ENCODE data around the gene ITGA7. TPM values are rescaled to one million over a fixed set of nuclear protein-coding genes. Genes with fewer than 3 reads are reported as not detected.

Gene ITGA7
- total RNA-seq, 2 experiments from 2014 or later, result 4.3 to 4.8 TPM

DNA sequence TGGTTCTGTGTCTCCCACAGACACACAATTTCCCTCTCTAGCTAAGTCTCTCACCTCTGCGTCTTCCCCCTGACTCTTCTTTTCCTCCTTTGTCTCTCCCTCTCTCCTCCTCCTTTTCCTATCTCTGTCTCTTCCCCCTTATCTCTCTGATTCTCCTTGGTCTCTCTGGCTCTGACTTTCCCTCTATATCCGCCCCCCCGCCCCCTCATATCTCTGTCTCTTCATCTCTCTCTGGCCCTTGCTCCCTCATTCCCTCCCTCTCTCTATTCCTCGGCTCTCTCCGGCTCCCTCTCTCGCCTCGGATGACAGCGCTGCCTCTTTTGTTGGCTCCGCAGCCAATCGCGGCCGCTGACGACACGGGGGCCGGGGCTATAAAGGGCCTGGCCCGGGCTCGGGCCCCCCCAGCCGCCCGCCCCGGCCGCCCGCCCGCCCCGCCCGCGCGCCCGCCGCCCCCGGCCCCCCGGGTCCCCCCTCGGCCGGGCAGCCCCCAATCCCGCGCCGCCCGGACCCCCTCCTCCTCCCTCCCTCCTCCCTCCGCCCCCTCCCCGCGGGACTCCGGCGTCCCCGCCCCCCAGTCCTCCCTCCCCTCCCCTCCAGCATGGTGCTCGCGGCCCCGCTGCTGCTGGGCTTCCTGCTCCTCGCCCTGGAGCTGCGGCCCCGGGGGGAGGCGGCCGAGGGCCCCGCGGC, 35.2 kb upstream of the ITGA7 start, which contains the start of gene GDF11:
Gene GDF11 (plus strand): TSS at position 404 of the 687 bp plus-strand sequence. CDS start 195 bp downstream, at position 599.
- intact Hi-C loops (cut with micrococcal nuclease), result no loop called here
- Mint-ChIP-seq H3K27ac (peak within 1 kb of the TSS; percentile 44), H3K27me3 (no peaks in the 10 kb centered on the region), H3K36me3 (ENCODE audit: low read depth) (no peaks in the 10 kb centered on the region), H3K9me3 (no peaks in the 10 kb centered on the region), H3K4me1 (ENCODE audit: low read depth) (peaks cover 33% of the 10 kb centered on the region), H3K4me3 (peak within 1 kb of the TSS; percentile 86)
- POLR2A ChIA-PET, result interaction anchor here (0.6 to 2.0 kb wide), 11 partner anchors 8 to 301 kb away, joined by 3 to 10 read pairs (median 3); partner anchors contain the start of gene CD63
- peak; percentile 83 for DNase-seq
- TF ChIP-seq, protein P1, sequence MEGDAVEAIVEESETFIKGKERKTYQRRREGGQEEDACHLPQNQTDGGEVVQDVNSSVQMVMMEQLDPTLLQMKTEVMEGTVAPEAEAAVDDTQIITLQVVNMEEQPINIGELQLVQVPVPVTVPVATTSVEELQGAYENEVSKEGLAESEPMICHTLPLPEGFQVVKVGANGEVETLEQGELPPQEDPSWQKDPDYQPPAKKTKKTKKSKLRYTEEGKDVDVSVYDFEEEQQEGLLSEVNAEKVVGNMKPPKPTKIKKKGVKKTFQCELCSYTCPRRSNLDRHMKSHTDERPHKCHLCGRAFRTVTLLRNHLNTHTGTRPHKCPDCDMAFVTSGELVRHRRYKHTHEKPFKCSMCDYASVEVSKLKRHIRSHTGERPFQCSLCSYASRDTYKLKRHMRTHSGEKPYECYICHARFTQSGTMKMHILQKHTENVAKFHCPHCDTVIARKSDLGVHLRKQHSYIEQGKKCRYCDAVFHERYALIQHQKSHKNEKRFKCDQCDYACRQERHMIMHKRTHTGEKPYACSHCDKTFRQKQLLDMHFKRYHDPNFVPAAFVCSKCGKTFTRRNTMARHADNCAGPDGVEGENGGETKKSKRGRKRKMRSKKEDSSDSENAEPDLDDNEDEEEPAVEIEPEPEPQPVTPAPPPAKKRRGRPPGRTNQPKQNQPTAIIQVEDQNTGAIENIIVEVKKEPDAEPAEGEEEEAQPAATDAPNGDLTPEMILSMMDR (IDR thresholded peaks at IDR 0.05), result no peak
- peak; percentile 60 for ATAC-seq
- CTCF ChIA-PET, result interaction anchor here (0.7 to 2.0 kb wide), 11 partner anchors 10 to 253 kb away, joined by 3 to 7 read pairs (median 4); partner anchors contain the start of genes BLOC1S1, PYM1 and RAB5B

DNA sequence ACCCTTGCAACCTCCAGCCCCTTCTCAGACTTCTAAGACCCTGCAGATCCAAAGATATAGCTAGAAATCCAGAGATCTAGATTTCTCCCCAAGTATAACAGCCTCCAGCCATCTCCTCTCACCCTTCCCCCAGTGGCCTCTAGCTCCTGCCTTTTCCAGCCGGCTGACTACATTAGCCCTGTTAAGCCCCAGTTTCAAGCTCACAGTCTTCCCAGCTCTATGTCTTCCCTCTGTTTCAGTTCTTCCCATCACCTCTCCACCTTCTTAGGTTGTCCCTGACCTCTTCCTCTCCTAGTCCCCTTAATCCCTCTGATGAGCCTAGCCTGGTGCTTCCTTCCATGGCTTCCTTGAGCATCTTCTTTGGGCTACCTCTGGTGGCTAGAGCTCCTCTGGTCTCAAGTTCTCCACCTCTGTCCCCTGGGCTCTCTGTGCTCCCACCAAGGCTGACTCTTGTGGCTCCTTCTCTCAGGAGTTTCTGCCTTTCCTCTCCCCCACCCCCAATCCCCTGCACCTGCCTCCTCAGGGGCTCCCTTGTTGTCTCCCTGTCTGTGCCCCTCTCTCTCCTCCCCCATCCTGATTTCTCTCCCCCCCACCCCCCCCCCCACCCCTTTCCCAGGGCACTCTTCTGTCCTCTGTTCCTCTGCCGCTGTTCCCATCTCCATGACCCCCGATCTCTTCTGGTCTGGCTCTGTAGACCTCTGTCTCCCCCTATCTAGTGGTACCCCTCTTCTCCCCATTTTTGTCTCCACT, 34.4 kb upstream of the ITGA7 start:
- H3K36me3 Mint-ChIP-seq (ENCODE audit: low read depth), result no peaks in the 10 kb centered on the region
- TF ChIP-seq, protein P1 (IDR thresholded peaks at IDR 0.05), result no peak
- peak overlapping the region; percentile 23 for H3K27ac Mint-ChIP-seq
- no peak for DNase-seq
- H3K27me3 Mint-ChIP-seq, result no peaks in the 10 kb centered on the region
- CTCF ChIA-PET, result interaction anchor here (0.7 to 5.7 kb wide), 9 partner anchors 9 to 232 kb away, joined by 3 to 66 read pairs (median 4); partner anchors contain the start of gene RAB5B
- ATAC-seq, result no peak
- POLR2A ChIA-PET, result interaction anchor here (0.6 to 1.2 kb wide), 6 partner anchors 9 to 197 kb away, joined by 3 to 6 read pairs (median 3); partner anchors contain the start of genes CD63 and DNAJC14
- H3K4me1 Mint-ChIP-seq (ENCODE audit: low read depth), result peaks cover 41% of the 10 kb centered on the region
- intact Hi-C loops (cut with micrococcal nuclease), result no loop called here
- no peaks in the 10 kb centered on the region for H3K9me3 Mint-ChIP-seq
- peak overlapping the region; percentile 72 for H3K4me3 Mint-ChIP-seq

DNA sequence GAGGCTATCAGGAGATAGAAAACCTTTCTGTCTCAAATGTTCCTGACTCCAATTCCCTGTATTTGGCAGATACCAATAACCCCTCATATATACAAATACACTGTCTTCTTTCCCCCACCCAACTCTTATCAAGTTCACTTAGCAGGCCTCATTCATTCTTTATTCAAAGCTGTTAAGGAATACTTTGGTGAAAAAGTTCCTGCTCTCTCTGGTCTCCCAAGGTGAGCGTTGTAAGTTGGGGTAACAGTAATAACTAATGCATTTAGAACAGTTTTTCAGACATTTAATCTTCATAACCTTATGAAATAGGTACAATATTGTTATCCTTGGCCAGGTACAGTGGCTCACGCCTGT, 31.3 kb upstream of the ITGA7 start:
- no peaks in the 10 kb centered on the region for H3K27me3 Mint-ChIP-seq
- peak overlapping the region; percentile 92 for H3K27ac Mint-ChIP-seq
- TF ChIP-seq, protein P1 (IDR thresholded peaks at IDR 0.05), result peak; percentile 22
- intact Hi-C loops (cut with micrococcal nuclease), result loop anchor here (2.0 to 10.0 kb wide), 4 partner anchors 78 to 302 kb away; partner anchors contain the start of genes ORMDL2, PYM1, RAB5B and RPS26
- peaks cover 25% of the 10 kb centered on the region for H3K4me1 Mint-ChIP-seq (ENCODE audit: low read depth)
- peak overlapping the region; percentile 72 for H3K4me3 Mint-ChIP-seq
- ChIA-PET CTCF (interaction anchor here (0.6 to 5.7 kb wide), 58 partner anchors 9 to 453 kb away, joined by 3 to 87 read pairs (median 6); partner anchors contain the start of genes BLOC1S1, CD63, DNAJC14 and ERBB3), POLR2A (interaction anchor here (1.0 to 3.7 kb wide), 13 partner anchors 9 to 378 kb away, joined by 3 to 22 read pairs (median 4); partner anchors contain the start of genes CD63, PYM1, RDH5 and RPL41)
- no peaks in the 10 kb centered on the region for H3K36me3 Mint-ChIP-seq (ENCODE audit: low read depth)
- DNase-seq (no peak), ATAC-seq (no peak)
- H3K9me3 Mint-ChIP-seq, result no peaks in the 10 kb centered on the region

DNA sequence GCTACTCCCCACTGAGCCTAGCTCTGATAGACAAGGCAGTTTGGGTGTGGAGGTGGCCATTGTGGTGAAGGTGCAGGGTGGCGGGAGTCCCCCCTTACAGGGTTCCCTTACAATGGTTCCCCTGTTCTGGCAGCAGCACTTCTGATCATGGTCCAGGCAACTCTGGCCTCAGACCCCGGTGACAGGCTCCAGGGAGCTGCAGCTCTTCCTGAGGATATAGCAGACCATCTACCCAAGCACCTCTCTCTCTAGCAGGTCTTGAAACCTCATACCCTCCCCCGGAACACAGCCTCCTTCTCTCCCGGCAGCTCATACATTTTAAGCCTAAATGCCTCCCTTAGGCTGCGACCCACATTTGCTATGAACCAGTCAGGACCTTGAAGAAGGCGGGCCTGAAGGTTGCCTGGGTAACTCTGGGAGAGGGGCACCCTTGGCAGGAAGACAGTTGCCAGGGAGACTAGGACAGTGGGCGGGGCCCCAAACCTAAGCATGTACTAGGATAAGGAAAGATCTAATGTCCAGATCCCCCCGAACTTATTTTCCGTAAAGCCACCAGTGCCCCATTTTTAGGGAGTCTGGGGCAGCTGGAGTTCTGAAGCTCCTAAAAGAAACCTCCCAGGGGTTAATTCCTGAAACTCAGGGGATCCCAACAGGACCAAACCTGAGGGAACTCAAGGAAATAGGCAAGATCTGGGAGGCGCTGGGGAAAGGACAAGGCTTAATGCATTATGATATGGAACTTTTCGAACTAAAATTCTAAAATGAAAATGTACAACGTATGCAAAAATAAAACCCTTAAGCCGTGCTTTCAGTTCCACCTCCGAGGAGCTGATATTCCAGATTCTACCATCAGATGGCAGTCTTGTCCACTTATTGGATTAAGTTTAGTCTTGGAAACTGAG, 30.7 kb upstream of the ITGA7 start:
- Mint-ChIP-seq H3K36me3 (ENCODE audit: low read depth) (no peaks in the 10 kb centered on the region), H3K27me3 (no peaks in the 10 kb centered on the region), H3K27ac (peak overlapping the region; percentile 92), H3K4me3 (peak overlapping the region; percentile 72), H3K9me3 (no peaks in the 10 kb centered on the region), H3K4me1 (ENCODE audit: low read depth) (peaks cover 25% of the 10 kb centered on the region)
- ChIA-PET POLR2A (interaction anchor here (0.9 to 3.7 kb wide), 14 partner anchors 9 to 378 kb away, joined by 3 to 22 read pairs (median 4); partner anchors contain the start of genes CD63, PYM1, RDH5 and RPL41), CTCF (interaction anchor here (0.6 to 5.7 kb wide), 71 partner anchors 8 to 573 kb away, joined by 3 to 87 read pairs (median 5); partner anchors contain the start of genes BLOC1S1, CD63, DNAJC14 and ERBB3)
- DNase-seq (peak; percentile 92), ATAC-seq (peak; percentile 88)
- TF ChIP-seq, protein P1 (IDR thresholded peaks at IDR 0.05), result peak; percentile 93
- intact Hi-C loops (cut with micrococcal nuclease), result loop anchor here (2.0 to 10.0 kb wide), 4 partner anchors 79 to 302 kb away; partner anchors contain the start of genes ORMDL2, PYM1, RAB5B and RPS26

Measured in activated CD8-positive, alpha-beta T cell treated with anti-CD3 and anti-CD28 coated beads for 36 hours (primary cell).